Body of pancreas (tissue), 4 donors: ENCODE results near the gene CETN2.

Experiments
- POLR2A ChIP-seq, 3 donors: fragments of 450-650 bp; IDR thresholded peaks; one replicate each; pipeline ENCODE4 v1.6.1; 2016; ENCODE audit warnings: antibody characterized with exemption in 3 of 3, mild to moderate bottlenecking in 2 of 3
- TF ChIP-seq, protein P1 (sequence below), 7 experiments: fragments of 450-650 bp in 4 of 7; fragments of 200-600 bp in 3 of 7; sonication (generic) in 3 of 7; IDR thresholded peaks; one replicate each; pipeline ENCODE4 v1.5.1; 2016 to 2019; ENCODE audit warnings: antibody characterized with exemption in 7 of 7

DNA sequence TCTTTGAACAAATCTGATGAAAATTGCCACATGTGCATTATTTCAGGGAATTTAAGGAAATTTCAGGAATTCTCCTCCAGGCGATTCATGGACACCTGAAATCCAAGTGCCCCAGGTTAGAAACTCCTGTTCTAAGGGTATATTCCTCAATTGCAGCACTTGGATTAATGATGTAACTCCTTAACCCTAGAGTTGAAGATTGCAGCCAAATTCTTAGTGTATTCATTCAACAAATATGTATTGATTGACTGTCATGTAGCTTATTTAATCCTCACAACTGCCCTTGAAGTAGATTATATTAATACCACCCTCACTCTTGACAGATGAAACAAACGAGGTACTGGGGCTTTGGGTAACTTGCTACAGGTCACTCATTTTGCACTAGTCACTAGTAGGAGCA lies 11.3 kb downstream of the CETN2 start:
- TF ChIP-seq, protein P1, sequence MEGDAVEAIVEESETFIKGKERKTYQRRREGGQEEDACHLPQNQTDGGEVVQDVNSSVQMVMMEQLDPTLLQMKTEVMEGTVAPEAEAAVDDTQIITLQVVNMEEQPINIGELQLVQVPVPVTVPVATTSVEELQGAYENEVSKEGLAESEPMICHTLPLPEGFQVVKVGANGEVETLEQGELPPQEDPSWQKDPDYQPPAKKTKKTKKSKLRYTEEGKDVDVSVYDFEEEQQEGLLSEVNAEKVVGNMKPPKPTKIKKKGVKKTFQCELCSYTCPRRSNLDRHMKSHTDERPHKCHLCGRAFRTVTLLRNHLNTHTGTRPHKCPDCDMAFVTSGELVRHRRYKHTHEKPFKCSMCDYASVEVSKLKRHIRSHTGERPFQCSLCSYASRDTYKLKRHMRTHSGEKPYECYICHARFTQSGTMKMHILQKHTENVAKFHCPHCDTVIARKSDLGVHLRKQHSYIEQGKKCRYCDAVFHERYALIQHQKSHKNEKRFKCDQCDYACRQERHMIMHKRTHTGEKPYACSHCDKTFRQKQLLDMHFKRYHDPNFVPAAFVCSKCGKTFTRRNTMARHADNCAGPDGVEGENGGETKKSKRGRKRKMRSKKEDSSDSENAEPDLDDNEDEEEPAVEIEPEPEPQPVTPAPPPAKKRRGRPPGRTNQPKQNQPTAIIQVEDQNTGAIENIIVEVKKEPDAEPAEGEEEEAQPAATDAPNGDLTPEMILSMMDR (IDR thresholded peaks at IDR 0.05), result no peak
- TF ChIP-seq POLR2A (IDR thresholded peaks at IDR 0.05), result no peak
